ENCODE measurements around the gene SRSF6.
"Not testable (repeated sequence)": the region's sequence is repeated elsewhere in the genome, so short reads cannot be mapped to it uniquely, and the experiment has no call there.

SRSF6 gene

DNA sequence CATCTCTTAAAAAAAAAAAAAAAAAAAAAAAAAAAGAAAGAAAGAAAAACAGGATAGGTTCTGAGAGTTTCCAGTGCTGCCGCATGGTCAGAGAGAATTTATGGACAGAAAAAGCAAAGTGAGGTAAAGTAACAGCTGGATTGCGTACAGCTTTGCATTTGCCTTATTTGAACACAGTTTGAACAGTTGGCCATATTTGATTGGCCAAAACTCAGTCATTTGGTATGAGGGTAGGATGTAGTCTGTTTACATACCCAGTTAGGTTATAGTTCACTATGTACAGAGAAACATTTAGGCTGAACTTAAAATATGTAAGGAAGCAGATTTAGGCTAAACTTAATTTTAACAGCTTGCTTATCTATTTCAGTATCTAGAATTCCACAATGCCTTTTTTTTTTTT, 32.3 kb downstream of the SRSF6 start:
- no peak for DNase-seq

- DNase-seq, result no peak
These were observed 34.4 kb downstream of the SRSF6 start for GRCh38 chr20:43492101-43492500.

DNA sequence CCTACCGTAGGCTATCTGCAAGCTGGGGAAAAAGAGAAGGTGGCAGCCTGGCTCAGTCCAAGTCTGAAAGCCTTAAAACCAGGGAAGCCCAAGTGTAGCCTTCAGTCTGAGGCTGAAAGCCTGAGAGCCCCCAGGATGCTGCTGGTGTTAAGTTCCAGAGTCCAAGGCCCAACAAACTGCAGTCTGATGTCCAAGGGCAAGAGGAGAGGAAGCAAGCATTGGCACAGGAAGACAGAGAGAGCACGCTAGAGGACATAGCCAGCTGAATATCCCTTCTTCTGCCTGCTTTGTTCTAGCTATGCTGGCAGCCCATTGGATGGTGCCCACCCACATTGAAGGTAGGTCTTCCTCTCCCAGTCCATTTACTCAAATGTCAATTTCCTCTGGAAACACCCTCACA, 37.7 kb downstream of the SRSF6 start:
- no peak for DNase-seq

- not testable (repeated sequence) for DNase-seq
These were observed 44.3 kb downstream of the SRSF6 start for GRCh38 chr20:43502021-43502420.

- no peak for DNase-seq
These were observed 48.5 kb downstream of the SRSF6 start for GRCh38 chr20:43506238-43506637.

GRCh38 chr20:43507150-43508080, 49.7 kb downstream of the SRSF6 start, which contains the start of gene L3MBTL1:
TSS of gene L3MBTL1 (plus strand) at chr20:43507697. CDS start at chr20:43513504, 5,807 bp downstream.
- no peak for DNase-seq

GRCh38 chr20:43508106-43508505, 50.4 kb downstream of the SRSF6 start:
- DNase-seq, result no peak

GRCh38 chr20:43508604-43509040, 50.9 kb downstream of the SRSF6 start:
- DNase-seq, result no peak

DNA sequence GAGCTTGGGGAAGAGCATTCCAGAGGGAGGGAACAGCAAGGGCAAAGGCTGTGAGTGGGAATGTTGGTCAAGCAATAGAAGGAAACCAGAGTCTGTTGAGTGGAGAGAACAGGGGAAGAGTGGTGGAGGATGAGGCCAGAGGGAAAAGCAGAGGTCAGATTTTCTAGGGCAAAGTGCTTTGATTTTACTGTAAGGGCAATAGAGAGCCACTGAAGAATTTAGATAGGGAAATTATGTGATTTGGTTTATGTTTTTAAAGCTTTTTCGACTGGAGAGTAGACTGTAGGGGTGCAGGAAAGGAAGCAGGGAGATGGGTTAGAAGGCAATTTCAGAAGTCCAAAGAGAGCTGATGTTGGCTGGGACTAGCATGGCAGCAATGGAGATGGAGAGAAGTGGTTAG, 54.2 kb downstream of the SRSF6 start:
- no peak for DNase-seq

- DNase-seq, result no peak
These were observed 55.8 kb downstream of the SRSF6 start for GRCh38 chr20:43513372-43513930.

Data from NCI-H524 treated with DMSO at 0.1 percent for 48 hours (cell line).